ENCODE results near the gene SDHB. TPM values are rescaled to one million over a fixed set of nuclear protein-coding genes. Genes with fewer than 3 reads are reported as not detected.
A peak's percentile ranks its signal among the peaks of the same experiment; 100 is the strongest.

The SDHB gene
- total RNA-seq, 2 experiments from 2014 or later, result 177 to 179 TPM

DNA sequence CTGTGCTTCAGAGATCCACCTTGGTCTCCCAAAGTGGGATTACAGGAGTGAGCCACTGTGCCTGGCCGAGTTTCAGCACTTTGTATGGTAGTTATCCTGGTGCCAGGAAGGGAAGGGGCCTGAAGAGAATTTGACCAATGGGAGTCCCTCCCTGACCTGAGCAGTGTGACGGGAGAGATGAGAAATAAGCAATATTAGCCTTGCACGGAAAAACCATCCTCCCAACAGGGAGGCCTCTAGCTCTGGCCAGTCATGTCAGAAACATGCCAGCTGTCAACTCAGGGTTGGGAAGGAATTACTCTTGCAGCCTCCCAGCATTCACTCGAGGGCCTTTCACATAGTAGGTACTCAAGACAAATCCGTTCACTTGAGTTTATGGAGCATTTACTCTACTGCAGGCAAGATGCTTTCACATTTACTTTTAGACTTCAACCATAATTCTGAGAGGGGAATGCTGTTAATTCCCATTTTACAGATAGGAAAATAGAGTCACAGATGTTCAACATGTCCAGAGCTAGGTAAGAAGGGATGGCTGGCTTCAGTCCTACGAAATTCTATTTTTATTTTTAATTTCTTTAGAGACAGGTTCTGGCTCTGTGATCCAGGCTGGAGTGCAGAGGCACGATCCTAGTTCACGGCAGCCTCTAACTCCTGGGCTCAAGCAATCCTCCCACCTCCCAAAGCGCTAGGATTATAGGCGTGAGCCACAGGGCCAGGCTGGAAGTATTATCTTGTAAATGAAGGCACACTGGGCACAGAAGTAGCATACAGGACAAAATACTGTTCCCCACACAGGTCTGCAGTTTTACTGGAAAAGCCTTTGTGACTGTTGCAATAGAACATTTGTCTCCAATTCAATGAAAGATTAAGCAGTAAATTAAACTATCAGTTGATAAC, 38.9 kb downstream of the SDHB start:
- no peak for DNase-seq
- Mint-ChIP-seq H3K4me1 (ENCODE audit: low read depth) (peaks cover 19% of the 10 kb centered on the region), H3K27ac (no peak overlapping the region), H3K4me3 (no peak overlapping the region), H3K27me3 (ENCODE audit: low read depth) (no peaks in the 10 kb centered on the region), H3K36me3 (ENCODE audit: low read depth) (peaks cover 10% of the 10 kb centered on the region), H3K9me3 (no peaks in the 10 kb centered on the region)
- CTCF ChIA-PET, result interaction anchor here (0.6 kb wide), 2 partner anchors 77 to 1120 kb away, joined by 4 read pairs; no protein-coding TSS in a partner anchor
- intact Hi-C loops (cut with micrococcal nuclease), result loop anchor here (5.0 kb wide), 1 partner anchor 53 kb away; no protein-coding TSS in a partner anchor

DNA sequence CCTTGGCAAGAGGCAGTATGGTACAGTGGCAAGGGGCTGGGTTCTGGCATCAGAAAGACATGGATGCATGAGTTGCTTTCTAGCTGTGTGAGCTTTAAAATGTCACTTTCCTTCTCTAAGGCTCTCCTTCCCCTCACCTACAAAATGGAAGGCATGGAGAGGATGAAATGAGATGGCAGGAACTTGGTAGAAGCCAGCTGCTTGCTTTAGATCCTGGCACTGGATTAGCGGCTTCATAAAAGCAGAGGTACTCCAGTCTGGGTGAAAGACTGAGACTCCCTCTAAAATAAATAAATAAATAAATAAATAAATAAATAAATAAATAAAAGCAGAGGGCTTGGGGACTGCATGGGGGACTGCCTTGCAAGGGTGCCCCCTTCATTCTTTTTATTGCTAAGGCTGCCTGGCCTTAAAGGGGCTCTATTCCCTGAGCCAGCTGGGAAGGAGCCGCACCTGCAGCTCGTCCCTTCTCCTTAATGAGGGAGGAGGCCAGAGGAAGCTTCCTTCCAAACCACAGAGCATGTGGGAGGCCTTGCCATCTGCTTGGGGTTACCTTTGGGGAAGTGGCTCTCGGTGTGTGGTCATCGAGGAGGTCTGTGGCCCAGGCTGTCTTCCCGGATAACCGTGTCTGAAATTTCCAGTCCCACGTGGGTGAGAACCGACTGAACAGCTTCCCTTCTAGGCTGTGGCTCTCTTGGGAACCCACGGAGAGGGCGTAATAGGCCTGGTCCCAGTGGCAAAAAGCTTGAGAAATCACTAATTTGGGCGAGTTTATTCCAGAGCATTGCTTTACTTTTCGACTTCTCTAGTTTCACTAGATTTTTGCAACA, 40.1 kb downstream of the SDHB start:
- DNase-seq, result no peak
- no peak overlapping the region for H3K27ac Mint-ChIP-seq
- CTCF ChIA-PET, result interaction anchor here (0.6 to 0.9 kb wide), 3 partner anchors 10 to 1008 kb away, joined by 3 read pairs; no protein-coding TSS in a partner anchor
- intact Hi-C loops (cut with micrococcal nuclease), result loop anchor here (5.0 kb wide), 1 partner anchor 51 kb away; no protein-coding TSS in a partner anchor
- no peak overlapping the region for H3K4me3 Mint-ChIP-seq
- H3K36me3 Mint-ChIP-seq (ENCODE audit: low read depth), result no peaks in the 10 kb centered on the region
- H3K27me3 Mint-ChIP-seq (ENCODE audit: low read depth), result no peaks in the 10 kb centered on the region
- H3K4me1 Mint-ChIP-seq (ENCODE audit: low read depth), result peaks cover 17% of the 10 kb centered on the region
- H3K9me3 Mint-ChIP-seq, result no peaks in the 10 kb centered on the region

DNA sequence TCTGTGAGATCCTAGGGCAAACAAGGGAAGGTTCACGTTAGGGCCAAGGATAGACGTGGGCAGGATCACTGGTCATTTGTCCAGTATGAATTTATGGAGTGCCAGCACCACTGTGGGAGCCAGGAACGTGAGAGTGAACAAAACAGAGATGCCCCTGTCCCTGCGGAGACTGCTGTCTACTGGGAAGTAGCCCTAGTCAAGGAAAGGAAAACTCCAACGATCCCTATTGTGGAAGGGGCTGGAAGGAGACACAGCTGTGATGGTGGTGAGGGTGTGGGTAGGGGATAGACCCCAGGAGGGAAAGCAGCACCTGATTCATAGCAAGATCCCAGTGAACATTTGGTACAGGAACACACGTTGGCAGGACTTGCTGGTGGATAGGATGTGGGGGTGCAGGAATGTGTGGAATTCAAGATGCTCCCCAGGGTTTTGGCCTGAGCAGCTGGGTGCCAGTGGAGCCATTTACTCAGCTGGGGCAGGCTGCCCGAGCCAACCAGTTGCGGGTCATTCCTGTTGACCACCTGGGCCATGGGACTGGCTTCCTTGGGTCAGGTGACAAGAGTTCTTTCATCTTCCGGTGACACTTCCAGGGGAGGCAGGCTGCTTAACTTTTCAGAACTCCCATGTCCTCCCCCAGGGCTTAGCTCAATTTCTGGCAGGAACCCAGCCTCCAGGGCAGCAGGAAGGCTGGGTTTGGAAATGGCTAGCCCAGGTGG, 40.9 kb downstream of the SDHB start:
- no peak overlapping the region for H3K27ac Mint-ChIP-seq
- no peaks in the 10 kb centered on the region for H3K9me3 Mint-ChIP-seq
- no peaks in the 10 kb centered on the region for H3K27me3 Mint-ChIP-seq (ENCODE audit: low read depth)
- no peak for DNase-seq
- CTCF ChIA-PET, result interaction anchor here (0.6 kb wide), 2 partner anchors 223 to 1007 kb away, joined by 3 read pairs; no protein-coding TSS in a partner anchor
- intact Hi-C loops (cut with micrococcal nuclease), result loop anchor here (1.0 to 5.0 kb wide), 2 partner anchors 41 to 51 kb away; partner anchors contain the start of gene SDHB
- no peak overlapping the region for H3K4me3 Mint-ChIP-seq
- H3K36me3 Mint-ChIP-seq (ENCODE audit: low read depth), result no peaks in the 10 kb centered on the region
- peaks cover 17% of the 10 kb centered on the region for H3K4me1 Mint-ChIP-seq (ENCODE audit: low read depth)

DNA sequence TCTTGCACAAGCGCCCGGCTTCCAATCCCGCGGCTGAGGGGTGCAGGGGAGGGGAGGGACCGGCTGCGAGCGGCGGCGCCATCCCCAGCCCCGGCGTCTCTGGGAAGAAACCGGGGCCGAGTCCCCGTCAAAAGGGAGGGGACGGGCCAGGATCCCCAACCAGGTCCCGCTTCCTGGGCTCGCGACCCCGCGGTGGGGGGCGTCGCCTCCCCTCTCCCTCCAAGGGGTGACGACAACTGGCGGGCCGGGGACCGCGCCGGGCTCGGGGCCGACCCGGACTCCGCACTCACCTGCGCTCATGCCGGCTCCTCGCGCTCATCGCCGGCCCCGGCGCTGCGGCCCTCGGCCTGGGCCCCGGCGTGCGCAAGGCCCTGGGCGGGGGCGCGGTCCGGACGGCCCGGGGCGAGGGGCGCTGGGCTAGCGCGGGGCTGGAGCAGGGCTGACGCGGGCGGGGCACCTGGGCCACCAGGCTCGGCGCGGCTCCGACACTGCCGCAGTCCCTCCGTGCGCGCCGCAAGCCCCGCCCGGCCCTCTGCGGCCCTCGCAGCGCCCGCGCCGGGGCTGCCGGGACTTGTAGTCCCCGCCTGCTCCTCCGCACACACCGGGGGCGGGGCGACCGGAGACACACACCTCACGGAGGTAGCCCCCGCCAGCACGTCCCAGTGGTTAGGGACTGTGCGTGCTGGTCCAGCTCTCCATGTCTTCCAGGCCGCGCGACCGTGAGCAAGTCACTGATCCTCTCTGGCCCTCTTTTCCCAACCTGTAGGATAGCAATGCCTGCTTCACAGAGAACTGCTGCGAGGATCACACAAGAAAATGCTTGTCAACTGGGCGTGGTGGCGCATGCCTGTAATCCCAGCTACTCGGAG, 42.2 kb downstream of the SDHB start, which contains the start of gene ATP13A2:
TSS of gene ATP13A2 (minus strand) at position 490 of the 869 bp plus-strand sequence. CDS start at position 300, 190 bp downstream.
- peak; percentile 77 for DNase-seq
- Mint-ChIP-seq H3K9me3 (no peaks in the 10 kb centered on the region), H3K4me3 (peak within 1 kb of the TSS; percentile 81), H3K36me3 (ENCODE audit: low read depth) (no peaks in the 10 kb centered on the region), H3K4me1 (ENCODE audit: low read depth) (peaks cover 17% of the 10 kb centered on the region), H3K27me3 (ENCODE audit: low read depth) (no peaks in the 10 kb centered on the region), H3K27ac (no peak within 1 kb of the TSS)
- CTCF ChIA-PET, result no interaction called here
- intact Hi-C loops (cut with micrococcal nuclease), result loop anchor here (1.0 to 5.0 kb wide), 2 partner anchors 43 to 49 kb away; partner anchors contain the start of gene SDHB

DNA sequence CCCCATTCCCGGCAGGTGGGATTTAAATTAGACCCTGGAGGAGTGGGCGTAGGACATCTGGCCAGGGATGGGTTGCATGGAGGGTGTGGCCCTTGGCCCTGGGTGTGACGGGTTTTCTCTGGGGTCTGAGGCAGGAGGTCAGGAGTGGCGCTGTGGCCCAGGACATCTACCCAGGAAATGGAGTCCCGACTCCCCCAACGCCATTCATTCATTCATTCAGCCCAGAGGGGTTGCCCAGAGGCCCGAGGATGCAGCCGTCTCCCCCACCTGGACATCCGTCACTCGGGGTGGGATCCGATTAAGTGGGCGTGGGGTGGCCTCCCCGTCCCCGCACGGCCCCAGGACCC, 42.8 kb downstream of the SDHB start:
- peak overlapping the region; percentile 81 for H3K4me3 Mint-ChIP-seq
- no peak overlapping the region for H3K27ac Mint-ChIP-seq
- H3K4me1 Mint-ChIP-seq (ENCODE audit: low read depth), result peaks cover 17% of the 10 kb centered on the region
- H3K36me3 Mint-ChIP-seq (ENCODE audit: low read depth), result peaks cover 2% of the 10 kb centered on the region
- CTCF ChIA-PET, result interaction anchor here (1.2 kb wide), 1 partner anchor 50 kb away, joined by 10 read pairs; no protein-coding TSS in a partner anchor
- H3K9me3 Mint-ChIP-seq, result no peaks in the 10 kb centered on the region
- DNase-seq, result no peak
- no peaks in the 10 kb centered on the region for H3K27me3 Mint-ChIP-seq (ENCODE audit: low read depth)
- intact Hi-C loops (cut with micrococcal nuclease), result loop anchor here (5.0 kb wide), 1 partner anchor 49 kb away; no protein-coding TSS in a partner anchor

DNA sequence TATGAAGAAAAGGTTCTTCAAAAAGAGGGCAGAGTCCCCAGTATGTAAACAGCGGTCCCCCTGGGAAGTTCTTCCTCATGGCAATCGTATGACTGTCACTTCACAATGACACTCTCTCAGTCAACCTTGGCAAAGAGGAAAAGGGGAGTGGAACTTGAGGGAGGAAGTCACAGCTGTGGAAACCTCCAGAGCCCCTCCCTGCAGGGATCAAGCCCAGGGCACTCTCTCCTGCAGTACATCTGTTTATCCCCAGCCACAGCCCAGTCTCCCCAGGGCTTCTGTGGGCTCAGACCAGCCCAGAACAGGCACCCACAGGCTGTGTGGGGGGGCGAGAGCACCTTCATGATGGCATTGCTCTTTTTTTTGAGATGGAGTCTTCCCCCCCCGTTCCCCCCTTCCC, 44.1 kb downstream of the SDHB start:
- CTCF ChIA-PET, result interaction anchor here (0.5 to 1.2 kb wide), 2 partner anchors 36 to 49 kb away, joined by 5 to 10 read pairs; no protein-coding TSS in a partner anchor
- Mint-ChIP-seq H3K27ac (no peak overlapping the region), H3K36me3 (ENCODE audit: low read depth) (peaks cover 2% of the 10 kb centered on the region), H3K4me3 (no peak overlapping the region), H3K4me1 (ENCODE audit: low read depth) (peaks cover 17% of the 10 kb centered on the region), H3K9me3 (no peaks in the 10 kb centered on the region), H3K27me3 (ENCODE audit: low read depth) (no peaks in the 10 kb centered on the region)
- intact Hi-C loops (cut with micrococcal nuclease), result loop anchor here (5.0 kb wide), 1 partner anchor 47 kb away; no protein-coding TSS in a partner anchor
- no peak for DNase-seq

DNA sequence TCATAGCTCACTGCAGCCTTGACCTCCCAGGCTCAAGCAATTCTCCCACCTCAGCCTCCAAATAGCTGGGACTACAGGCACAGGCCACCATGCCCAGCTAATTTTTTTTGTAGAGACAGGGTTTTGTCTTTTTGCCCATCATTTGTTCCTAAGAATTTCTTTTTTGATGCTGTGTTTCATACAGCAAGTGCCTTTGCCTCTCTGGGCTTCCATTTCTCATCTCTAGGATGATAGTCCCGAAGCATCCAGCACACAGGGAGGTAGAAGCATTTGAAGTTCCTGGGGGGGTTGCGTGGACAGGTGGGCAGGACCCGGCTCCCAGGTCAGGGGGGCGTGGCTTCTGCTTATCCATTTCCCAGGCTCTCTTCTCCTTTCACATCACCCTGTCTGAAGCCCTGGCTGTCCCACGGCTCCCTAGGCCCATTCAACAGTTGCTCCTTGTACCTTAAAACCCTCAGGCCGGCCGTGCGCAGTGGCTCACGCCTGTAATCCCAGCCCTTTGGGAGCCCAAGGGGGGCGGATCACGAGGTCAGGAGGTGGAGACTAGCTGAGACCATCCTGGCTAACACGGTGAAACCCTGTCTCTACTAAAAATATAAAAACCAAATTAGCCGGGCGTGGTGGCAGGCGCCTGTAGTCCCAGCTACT, 45.5 kb downstream of the SDHB start:
- intact Hi-C loops (cut with micrococcal nuclease), result no loop called here

DNA sequence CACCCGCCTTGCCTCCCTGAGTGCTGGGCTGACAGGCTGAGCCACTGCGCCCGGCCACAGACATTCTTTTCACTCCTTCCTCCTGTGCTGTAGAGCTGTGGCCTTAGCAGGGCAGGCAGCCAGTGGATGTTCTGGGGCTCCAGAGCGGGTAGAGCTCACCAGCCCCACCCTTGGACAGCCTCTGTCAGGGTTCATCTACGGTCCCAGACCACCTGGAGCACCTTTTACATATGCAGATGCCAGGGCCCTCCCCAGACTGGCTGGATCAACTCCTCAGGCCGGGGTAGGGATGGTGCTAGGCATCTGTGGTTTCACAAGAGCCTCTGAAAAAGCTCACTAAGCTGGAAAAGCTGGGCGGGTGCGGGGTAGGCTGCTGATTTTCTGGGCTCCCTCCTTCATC, 46.7 kb downstream of the SDHB start:
- CTCF ChIA-PET, result interaction anchor here (0.5 kb wide), 1 partner anchor 60 kb away, joined by 3 read pairs; no protein-coding TSS in a partner anchor

More for the DNA sequence above, 45.5 kb downstream of the SDHB start:
- H3K27me3 Mint-ChIP-seq (ENCODE audit: low read depth), result no peaks in the 10 kb centered on the region
- DNase-seq, result no peak
- CTCF ChIA-PET, result no interaction called here
- no peak overlapping the region for H3K4me3 Mint-ChIP-seq
- no peaks in the 10 kb centered on the region for H3K9me3 Mint-ChIP-seq
- H3K36me3 Mint-ChIP-seq (ENCODE audit: low read depth), result peaks cover 2% of the 10 kb centered on the region
- H3K4me1 Mint-ChIP-seq (ENCODE audit: low read depth), result peaks cover 17% of the 10 kb centered on the region
- H3K27ac Mint-ChIP-seq, result no peak overlapping the region

DNA sequence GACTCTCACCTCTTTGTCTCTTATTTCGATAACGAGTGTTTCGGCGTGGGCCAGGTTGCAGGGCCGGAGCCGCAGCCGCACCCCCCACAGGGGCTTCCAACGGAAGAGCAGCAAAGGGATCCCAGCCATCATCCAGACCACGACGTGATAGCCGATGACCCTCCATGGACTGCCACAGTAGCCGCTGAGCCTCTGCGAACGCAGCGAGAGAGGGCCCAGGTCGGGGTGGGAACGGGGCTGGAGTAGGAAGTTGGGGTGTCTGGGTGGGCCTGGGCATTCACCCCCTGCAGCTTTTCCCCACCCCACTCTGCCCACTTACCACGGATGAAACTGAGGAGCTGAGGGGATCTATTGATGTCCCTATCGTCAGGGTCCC, 48.5 kb downstream of the SDHB start:
- peaks cover 9% of the 10 kb centered on the region for H3K36me3 Mint-ChIP-seq (ENCODE audit: low read depth)
- H3K9me3 Mint-ChIP-seq, result no peaks in the 10 kb centered on the region
- no peak for DNase-seq
- H3K4me3 Mint-ChIP-seq, result no peak overlapping the region
- H3K27me3 Mint-ChIP-seq (ENCODE audit: low read depth), result no peaks in the 10 kb centered on the region
- peaks cover 7% of the 10 kb centered on the region for H3K4me1 Mint-ChIP-seq (ENCODE audit: low read depth)
- intact Hi-C loops (cut with micrococcal nuclease), result no loop called here
- H3K27ac Mint-ChIP-seq, result no peak overlapping the region
- CTCF ChIA-PET, result no interaction called here

More for the DNA sequence above, 46.7 kb downstream of the SDHB start:
- no peak for DNase-seq
- peaks cover 4% of the 10 kb centered on the region for H3K36me3 Mint-ChIP-seq (ENCODE audit: low read depth)
- no peaks in the 10 kb centered on the region for H3K27me3 Mint-ChIP-seq (ENCODE audit: low read depth)
- H3K27ac Mint-ChIP-seq, result no peak overlapping the region
- peaks cover 17% of the 10 kb centered on the region for H3K4me1 Mint-ChIP-seq (ENCODE audit: low read depth)
- no peaks in the 10 kb centered on the region for H3K9me3 Mint-ChIP-seq
- intact Hi-C loops (cut with micrococcal nuclease), result no loop called here
- no peak overlapping the region for H3K4me3 Mint-ChIP-seq

DNA sequence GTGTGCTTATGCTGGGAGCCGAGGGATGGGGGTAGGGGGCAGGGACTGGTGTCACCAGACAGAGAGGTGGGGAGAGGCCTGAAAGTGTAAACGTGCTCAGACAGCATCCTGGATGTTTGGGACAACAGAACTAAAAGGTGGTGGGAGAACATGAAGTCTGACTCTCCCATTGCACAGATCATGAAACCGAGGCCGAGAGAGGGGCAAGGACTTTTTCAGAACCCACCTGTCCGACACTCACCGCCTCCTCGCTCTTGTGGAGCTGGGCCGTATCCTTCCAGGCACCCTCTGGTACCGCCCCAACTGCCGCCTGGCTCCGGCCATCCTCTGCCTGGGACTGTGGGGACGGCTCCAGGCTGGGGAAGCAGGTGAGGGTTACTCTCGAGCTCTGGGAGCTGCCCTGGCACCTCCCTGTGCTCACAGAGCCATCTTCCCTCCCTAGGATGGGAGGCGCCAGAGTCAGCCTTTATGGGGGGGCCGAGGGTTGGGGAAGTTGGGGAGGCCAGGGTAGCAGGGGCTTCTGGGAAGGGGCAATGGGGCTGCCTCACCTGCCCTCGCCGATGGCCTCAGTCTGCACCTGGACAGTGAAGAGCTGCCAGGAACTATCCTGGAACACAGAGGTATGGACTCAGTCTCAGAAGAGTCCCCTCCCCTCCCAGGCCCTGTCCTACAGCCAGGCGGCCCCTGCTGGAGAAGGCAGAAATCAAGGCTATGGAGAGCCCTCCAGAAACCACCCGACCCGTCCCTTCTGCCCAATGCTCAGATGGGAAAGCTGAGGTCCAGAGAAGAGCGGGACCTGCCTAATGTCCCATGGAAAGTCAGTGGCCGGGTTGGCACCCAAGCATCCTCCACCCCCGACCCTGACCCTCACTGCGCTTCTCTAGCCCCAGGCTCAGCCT, 49.1 kb downstream of the SDHB start:
- no peak for DNase-seq
- H3K4me1 Mint-ChIP-seq (ENCODE audit: low read depth), result peaks cover 2% of the 10 kb centered on the region
- no peak overlapping the region for H3K27ac Mint-ChIP-seq
- intact Hi-C loops (cut with micrococcal nuclease), result no loop called here
- H3K27me3 Mint-ChIP-seq (ENCODE audit: low read depth), result no peaks in the 10 kb centered on the region
- no peak overlapping the region for H3K4me3 Mint-ChIP-seq
- no peaks in the 10 kb centered on the region for H3K9me3 Mint-ChIP-seq
- peaks cover 9% of the 10 kb centered on the region for H3K36me3 Mint-ChIP-seq (ENCODE audit: low read depth)
- CTCF ChIA-PET, result no interaction called here

Measured in activated naive CD4-positive, alpha-beta T cell treated with anti-CD3 and anti-CD28 coated beads for 36 hours (primary cell).